NCI-H524 treated with DMSO at 0.1 percent for 48 hours (cell line): ENCODE measurements around the gene RGS2.

Source experiments
- DNase-seq: peaks from one replicate; lab custom pipeline; 2025; lab: John Stamatoyannopoulos, UW

RGS2 gene, protein sequence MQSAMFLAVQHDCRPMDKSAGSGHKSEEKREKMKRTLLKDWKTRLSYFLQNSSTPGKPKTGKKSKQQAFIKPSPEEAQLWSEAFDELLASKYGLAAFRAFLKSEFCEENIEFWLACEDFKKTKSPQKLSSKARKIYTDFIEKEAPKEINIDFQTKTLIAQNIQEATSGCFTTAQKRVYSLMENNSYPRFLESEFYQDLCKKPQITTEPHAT

DNA sequence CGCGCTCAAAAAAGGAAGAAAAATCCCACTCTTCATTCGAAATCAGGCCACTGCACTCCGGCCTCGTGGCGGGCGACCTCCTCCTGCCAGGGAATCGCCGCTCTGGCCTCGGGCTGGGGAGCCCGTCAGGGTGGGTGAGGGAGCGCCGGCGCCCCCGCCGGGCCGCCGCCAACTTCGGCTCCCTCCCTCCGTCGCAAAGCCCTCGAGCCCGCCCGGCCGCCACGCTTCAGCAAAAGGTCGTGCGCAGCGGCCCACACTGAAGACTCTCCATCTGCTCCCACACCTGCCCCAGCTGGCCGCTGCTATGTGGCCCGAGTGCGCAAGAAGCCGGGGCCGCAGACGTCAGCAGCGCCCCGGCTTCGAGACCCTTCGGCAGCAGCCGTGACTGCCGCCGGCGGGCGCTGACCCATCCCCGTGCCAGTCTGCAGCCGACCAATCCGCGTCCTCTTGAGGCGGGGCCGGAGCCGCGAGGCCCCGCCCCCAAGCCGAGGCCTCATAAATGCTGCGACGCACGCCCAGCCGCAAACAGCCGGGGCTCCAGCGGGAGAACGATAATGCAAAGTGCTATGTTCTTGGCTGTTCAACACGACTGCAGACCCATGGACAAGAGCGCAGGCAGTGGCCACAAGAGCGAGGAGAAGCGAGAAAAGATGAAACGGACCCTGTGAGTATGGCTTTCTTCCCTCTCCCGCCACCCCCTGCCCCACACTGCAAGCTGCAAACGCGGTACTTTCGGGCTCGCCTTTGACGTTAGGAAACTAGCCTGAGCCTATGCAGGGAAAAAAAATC lies at the start of gene RGS2:
TSS of gene RGS2 (plus strand) at position 522 of the 789 bp plus-strand sequence. CDS start at position 555, 33 bp downstream.
- peak; percentile 75 for DNase-seq

DNA sequence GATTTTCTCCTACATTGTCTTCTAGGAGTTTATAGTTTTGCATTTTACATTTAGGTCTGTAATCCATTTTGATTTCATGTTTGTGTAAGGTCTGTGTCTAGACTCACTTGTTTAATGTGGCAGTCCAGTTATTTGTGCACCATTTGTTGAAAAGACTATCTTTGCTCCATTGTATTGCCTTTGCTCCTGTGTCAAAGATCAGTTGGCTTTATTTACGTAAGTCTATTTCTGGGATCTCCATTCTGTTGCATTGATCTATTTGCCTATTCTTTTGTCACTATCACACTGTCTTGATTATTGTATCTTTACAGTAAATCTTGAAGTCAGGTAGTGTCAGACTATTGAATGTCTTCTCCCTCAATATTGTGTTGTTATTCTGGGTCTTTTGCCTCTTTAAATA lies 49.7 kb upstream of the RGS2 start:
- DNase-seq: no peak

DNA sequence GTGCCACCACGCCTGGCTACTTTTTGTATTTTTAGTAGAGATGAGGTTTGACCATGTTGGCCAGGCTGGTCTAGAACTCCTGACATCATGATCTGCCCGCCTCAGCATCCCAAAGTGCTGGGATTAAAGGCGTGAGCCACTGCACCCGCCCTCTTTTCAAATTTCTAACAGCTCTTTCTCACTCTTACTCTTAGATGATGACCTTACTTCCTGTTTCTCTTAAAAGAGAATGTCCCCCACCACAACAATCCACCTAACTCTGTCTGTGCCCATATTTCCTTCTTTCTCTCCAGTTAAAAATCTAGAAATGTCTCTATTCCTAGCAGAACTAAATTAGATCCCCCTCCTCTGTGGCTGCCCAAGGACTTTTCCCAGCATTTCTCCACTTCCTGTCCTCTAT lies 46.6 kb upstream of the RGS2 start:
- DNase-seq: no peak

DNA sequence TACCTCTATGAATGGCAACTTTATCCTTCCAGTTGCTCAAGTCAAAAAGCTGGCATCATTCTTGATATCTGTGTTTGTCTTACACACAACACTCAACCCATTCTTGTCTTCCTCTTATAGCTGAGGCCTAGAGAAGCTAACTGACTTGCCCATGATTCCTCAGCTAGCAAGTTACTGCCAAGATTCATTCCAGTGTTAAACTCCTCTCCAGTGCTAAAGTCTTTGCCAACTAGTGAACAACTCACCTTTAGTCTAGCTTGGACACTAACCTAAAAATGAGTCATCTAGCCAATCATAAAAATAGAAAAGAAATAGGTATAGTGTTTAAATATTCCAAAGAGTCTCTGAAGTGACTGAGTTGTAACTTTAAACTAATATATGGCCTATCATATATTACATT lies 45.6 kb upstream of the RGS2 start:
- DNase-seq: no peak

DNA sequence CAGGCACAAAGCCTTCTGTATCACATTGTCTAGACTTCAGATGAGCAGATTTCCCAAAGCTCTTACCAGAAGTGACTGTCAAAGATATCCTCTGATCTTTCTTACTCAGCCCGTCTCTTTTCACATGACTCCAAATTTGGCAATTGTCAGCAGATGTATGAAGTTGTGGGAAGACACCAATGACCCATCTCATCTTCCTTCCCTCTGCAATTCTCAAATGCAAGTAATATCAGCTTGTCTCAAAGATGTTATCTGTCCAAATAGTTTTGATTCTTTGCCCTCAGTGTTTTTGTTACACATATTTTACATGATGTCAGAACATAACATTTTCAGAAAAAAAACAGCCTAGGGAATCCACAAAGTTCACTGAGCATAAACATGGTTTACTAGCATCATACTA lies 45.1 kb upstream of the RGS2 start:
- DNase-seq: no peak

DNA sequence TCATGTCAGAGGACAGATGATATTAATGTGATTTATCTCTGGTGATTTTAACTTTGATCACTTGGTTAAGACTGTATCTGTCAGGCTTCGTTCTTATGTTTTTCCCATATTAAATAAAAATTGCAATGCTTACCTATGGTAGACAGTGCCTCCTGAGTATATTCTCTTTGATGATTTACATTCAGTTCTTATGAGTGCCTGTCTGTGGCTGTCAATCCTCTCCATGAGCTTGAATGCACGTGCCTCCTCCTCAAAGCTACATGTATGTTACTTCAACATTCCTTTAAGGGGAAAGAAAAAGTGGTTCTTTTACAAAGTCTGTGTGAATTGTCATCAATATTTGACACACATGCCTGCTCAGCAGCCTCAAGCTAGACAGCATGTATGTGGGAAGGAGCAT lies 44.2 kb upstream of the RGS2 start:
- DNase-seq: no peak

DNA sequence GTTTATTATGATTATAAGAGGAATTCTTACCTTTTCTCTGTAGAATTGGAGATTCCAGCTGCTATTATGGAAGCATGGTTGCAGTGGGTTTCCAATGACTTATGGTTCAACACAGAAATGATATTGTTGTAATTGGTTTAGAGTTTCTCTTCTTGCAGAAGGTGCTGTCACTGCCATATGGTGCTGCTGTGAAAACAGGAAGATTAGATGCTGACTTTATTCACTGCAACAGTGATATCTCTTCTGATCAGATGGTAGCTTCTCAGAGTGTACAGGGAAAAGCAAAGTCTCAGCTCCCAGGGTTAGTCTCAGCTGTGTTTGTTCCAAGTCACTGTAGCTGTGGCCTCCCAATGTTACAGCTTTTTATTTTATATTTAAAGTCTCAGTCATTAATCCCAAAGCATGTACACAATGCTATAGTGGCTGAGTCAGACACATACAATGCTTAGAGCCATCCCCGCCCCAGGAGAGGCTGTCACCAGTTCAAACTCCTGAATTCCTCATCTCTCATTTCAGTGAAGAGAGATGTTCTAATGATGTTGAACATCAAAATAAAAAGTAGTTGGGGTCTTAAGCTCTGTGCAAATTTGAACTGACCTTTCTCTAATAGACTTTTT lies 42.7 kb upstream of the RGS2 start:
- peak; percentile 47 for DNase-seq

DNA sequence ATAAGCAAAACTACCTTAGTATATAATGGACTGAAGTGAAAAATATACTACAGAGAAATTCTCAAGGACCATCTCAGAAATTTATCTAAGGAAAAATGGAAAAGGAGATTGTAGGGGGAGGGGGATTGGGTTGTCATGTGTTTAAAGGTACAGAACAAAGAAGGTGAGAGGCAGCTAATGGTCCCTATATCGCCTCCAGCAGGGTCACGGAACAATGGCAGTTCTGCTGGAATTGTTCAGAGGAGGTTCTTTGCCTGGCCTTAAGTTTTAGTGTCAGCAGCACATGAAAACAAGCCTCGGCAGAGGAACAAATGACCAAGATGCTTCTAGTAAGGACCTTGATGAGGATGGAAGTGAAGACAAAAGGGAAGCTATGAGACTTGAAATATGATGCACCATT lies 42.0 kb upstream of the RGS2 start:
- no peak for DNase-seq

DNA sequence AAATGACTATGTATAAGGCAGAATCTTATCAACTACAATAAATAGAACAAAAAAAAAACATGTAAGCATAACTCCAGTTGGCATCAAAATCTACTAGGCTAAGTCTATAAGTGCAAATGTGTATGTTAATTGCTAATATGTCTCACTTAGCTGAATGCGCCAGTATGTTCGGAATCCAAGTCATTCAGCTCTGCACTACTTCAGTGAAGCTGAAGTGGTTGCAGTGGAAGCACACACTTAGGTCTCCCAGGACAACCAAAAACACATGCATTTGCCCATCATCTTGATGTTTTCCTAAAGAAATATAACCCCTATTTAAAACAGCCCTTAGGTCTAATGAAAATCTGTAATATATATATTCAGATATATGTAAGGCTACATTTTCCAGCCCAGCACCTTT lies 41.0 kb upstream of the RGS2 start:
- no peak for DNase-seq

DNA sequence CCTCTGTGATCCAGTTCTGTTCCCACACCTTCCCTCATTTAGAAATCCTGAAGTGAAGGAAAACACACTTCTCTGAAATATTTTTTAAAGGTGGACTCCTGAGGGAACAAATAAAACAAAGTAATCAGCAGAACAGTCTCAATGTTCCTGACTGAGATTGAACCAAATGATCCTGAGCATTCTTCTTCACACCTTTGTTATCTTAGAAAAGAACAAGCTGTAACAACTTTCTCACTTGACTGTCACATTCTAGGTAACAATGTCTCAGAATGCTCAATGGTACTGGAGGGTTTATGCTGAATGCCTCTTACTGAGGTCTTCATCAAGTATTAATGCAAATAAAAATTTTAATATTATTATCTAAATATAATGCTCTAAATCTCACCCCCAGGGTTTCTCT lies 40.4 kb upstream of the RGS2 start:
- no peak for DNase-seq

DNA sequence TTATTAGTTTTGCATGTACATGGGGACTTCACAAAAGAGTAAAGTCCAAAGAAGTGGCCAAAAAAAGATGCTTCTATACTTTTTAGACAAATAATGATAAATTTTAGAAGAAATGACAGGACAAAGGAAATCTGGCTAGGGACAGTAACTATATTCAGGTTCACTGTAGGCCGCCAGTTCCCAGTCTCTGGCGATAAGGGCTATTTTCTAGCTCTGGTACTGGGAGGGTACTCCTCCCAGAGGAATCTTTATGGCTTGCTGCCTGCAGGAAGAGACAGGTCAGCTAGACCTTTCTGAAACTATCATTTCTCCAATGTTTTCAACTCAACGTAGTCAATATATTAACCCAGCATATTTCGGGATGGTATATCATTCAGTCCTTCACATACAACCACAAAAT lies 37.5 kb upstream of the RGS2 start:
- no peak for DNase-seq

DNA sequence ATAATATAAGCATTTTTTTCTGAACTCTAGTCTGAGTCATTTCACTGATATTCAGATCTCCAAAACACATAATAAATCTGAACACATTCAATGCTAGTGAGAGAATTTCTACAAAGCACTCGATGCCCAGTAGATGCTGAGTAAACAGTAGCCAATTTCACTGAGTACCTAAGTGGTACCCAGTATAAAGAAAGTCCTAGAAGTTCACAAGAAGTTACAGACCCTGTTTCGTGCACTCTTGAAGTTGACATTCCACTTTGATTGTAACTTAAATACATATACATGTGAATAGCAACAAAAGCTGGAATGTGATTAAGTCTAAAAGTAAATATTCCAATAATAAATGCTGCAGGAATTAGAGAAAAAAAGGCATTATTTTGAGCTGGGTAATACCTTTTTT lies 33.2 kb upstream of the RGS2 start:
- no peak for DNase-seq

DNA sequence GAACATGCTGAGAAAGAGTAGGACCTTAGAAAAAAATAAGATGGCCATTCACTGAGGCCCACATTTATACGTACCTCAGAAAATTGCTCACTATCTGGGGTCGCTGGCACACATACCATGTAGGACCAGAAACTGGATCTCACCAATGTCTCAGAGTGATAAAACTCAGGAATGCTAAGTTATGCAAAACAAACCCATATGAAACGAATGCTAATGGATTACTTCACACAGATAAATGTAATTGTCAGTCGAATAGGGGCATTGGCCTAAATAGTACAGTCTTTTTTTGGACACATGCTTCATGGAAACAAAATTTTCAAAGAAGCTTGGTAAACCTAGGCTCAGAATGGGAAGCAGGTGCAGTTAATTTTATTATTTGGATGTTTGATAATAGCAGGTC lies 32.6 kb upstream of the RGS2 start:
- DNase-seq: no peak

DNA sequence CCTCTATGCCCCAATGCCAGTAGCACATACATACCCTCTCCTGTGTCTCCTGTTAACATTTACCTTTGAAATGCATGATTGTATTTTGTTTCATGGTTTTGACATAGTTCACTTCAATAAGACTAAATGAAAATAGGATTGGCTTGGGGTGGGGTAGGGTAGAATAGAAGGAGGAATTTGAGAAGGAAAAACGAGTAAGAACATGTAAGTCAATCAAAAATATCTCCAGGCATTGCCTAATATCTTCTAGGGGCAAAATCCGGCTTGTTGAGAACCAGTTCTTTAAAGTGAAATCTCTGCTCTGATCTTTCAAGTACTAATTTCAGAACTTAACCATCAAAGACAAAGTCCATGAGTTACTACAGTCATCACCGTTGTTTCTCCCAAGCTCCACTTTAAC lies 31.8 kb upstream of the RGS2 start:
- no peak for DNase-seq

DNA sequence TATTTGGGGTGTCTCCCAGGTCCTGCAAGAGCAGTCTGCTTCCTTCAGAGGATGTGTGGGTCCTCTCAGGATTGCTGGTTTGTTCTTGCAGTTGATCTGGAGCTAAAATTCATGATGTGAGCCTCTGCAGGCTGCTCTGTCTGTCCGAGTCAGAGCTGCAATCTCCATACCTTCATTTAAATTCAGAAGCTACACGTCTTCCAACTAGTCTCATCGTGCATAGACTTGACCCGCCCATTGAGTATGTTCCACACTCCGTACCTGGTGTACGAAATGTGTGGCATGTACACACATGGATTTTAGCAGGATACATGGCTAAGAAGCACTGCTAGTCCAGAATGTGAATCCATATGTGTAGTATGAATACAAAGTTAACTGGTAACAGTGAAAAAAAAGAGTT lies 25.0 kb upstream of the RGS2 start:
- DNase-seq: no peak

DNA sequence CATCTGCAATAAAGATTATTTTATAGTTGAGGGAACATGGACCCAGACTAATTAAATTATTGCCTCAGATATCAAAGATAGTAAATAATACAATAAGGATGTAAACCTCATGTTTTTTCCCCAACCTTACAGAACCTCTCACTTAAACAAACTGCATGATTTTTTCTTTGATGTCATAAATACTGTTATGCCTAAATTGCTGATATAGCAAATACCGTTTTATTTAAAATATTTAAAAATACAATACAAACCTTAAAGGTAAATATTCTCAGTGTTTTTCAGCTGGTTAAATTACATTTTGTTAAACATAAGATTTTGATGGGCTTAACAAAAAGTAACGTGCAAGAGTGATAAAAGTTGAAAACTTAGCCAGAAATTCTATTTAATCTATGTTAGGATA lies 24.4 kb upstream of the RGS2 start:
- no peak for DNase-seq

DNA sequence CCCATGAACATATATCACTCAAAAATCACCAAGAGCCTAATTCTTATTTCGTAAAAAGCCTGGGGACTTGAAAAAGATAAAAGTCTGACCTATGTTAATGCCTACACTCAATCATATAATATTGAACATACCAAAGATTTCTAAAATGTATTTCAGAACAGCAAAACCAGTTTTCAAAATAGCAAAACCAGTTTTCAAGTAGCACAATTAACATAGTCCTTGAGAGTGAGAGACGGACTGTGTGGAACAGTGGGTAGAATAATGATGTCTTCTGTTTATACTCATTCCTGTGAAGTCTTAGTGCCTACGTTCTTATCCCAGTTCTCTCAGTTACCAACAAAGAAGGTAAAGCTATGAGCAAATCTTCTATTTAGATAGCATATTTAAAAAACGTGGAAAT lies 22.3 kb upstream of the RGS2 start:
- DNase-seq: no peak

DNA sequence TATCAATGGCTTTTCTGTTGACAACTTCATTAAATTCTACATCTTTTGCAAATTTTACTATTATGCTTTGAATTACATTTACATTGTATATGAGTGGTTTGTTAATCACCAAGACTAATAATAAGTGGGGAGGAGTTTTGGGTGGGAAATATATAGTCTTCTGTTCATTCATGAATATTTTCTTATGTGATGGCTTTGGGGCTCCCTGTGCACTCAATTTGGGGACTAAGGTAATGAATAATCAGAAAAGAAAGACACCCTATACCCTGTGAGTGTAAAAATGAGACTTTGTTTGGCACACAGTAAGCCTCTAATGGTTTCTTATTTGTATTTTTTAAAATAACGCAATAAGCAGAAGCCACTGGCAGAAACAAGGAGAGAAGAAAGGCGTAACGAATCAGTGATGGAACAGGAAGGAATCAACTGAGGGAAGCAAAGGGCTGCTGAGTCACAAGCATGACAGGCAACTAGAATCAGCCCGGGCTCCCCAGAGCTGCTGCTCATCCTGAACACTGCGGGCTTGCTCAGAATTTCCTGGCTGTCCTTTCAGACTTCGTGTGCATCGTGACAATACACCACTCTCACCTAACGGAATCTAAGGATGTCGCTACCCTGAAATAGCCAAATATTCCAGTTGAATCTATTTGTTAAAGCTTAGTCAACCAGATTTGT lies 20.8 kb upstream of the RGS2 start:
- DNase-seq: no peak

DNA sequence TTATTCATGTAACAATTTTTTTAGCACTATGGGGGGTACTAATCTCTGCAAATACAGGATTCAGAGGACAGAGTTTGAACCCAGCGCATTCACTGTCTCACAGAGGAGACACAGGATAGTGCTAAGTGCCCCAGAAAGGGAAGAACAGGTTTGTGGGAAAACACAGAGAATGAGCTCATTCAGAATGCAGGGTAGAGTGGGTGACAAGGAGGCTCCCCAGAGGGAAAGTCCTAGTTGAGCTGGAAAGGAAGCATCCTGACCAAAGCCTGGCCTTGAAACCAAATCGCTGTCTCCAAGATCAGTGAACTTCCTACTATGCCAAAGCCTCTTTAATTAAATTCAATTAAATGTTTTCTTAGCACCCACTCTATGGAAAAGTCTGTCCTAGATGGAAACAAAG lies 19.0 kb upstream of the RGS2 start:
- DNase-seq: no peak

DNA sequence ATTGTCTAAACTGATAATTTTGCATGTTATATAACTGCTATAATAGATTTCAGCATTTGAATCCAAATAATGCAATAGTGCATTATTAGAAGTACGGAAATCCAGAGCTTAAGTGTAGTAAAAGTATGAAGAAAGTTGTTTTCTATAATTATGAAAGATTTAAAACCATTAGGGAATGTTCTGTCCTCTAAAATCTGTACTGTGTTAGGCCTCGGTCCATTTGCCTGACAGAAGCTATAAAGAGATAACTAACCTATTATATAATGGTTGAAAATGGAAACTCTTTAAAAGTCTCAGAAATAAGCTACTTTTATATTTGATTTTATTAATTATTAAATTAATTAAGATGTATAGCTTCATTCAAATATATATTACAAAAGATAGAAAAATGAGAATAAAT lies 16.2 kb upstream of the RGS2 start:
- DNase-seq: no peak

DNA sequence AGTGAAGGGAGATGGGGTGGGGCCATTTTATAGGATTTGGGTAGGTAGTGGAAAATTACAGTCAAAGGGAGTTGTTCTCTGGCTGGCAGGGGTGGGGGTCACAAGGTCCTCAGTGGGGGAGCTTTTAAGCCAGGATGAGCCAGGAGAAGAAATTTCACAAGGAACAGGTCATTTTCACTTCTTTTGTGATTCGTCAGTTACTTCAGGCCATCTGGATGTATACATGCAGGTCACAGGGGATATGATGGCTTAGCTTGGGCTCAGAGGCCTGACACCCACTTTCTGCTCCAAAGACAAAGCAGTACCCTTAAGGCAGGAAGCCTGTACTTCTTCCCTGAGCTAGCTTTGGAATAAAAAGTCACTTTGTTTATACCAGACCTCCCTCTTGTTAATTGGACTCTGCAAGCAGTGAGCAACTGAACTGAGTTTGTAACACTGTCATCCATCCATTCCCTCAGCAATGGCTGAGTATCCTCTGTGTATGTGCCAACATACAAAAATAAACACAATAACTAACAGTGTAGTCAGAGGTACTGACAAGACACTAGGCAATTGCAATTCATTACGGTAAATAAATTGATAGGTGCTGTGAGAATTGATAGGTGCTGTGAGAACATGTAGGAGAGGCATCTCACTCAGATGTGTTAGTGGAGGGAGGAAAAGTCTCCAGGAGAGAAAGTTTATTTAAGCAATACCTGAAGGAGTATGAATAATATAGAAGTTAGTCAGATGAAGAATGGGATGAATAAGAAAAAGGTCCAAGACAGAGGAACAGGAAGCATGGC lies 14.7 kb upstream of the RGS2 start:
- DNase-seq: no peak

DNA sequence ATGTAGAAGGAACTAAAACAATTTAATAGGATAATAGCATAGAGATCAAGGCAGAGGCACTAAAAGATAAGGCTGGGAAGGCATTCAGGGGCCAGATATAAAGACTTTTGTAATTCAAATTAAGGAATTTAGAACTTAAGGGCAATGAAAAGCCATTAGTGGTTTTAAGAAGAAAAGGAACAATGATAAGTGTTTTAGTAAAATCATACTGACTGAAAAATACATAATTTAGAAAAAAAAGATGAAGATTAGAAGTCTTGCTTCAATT lies 14.1 kb upstream of the RGS2 start:
- no peak for DNase-seq
